GM12878 (cell line): ENCODE measurements around the gene AOAH. TPM values are rescaled to one million over a fixed set of nuclear protein-coding genes. Genes with fewer than 3 reads are reported as not detected.

ENCODE experiments used
- ATAC-seq: fragments of 200-7000 bp; cut with Tn5 transposase; 3 replicates; pipeline ENCODE4 v1.9.1; 2020; ENCODE audit warnings: mild to moderate bottlenecking, moderate library complexity
- BruUV-seq: library from RNA; stranded (reverse); fragments of 400-500 nt; replicated peaks from 2 replicates; lab custom pipeline; 2021; lab: Mats Ljungman, UMichigan
- CTCF ChIA-PET: fragments of 300-600 bp; sonication (Branson Sonifier 250); formaldehyde crosslinking; extraction: SDS; loops from one replicate; lab custom pipeline; 2021; ENCODE audit warnings: inconsistent platforms; lab: Yijun Ruan, JAX
- POLR2A ChIA-PET: fragments of 350-600 bp; formaldehyde crosslinking; extraction: SDS; loops from one replicate; lab custom pipeline; 2021; ENCODE audit warnings: inconsistent platforms; lab: Charles Lee
- RAD21 ChIA-PET: fragments of 300-600 bp; sonication (Branson Sonifier 250); formaldehyde crosslinking; loops from one replicate; lab custom pipeline; 2023; ENCODE audit warnings: antibody characterized with exemption; ENCODE audit not compliant: unreplicated experiment; lab: Charles Lee
- SMC1A ChIA-PET: fragments of 300-600 bp; sonication (Branson Sonifier 250); formaldehyde crosslinking; loops from one replicate; lab custom pipeline; 2023; ENCODE audit not compliant: unreplicated experiment, uncharacterized antibody; lab: Charles Lee
- DNase-seq: peaks from one replicate; pipeline ENCODE4 v3.0.0-alpha.2; 2011; ENCODE audit warnings: low read depth, low spot score
- FAIRE-seq: peaks from 3 replicates; lab custom pipeline; 2011; peaks lifted over from hg19 to GRCh38; lab: Jason Lieb, UNC
- H2AFZ ChIP-seq: 2 replicates; pipeline ENCODE4 v1.6.0; 2011; ENCODE audit warnings: low read depth, low read length, control low read depth; ENCODE audit not compliant: control insufficient read depth
- H3K27ac ChIP-seq: 2 replicates; pipeline ENCODE4 v1.5.1; 2011; ENCODE audit warnings: control low read depth; ENCODE audit not compliant: control insufficient read depth, insufficient read depth
- H3K27me3 ChIP-seq, 2 experiments: replicated peaks in 1 of 2; 2 replicates each; pipeline versions ENCODE4 v1.6.0 to v1.6.1; 2011; ENCODE audit warnings: low read length in 1 of 2; ENCODE audit not compliant: control insufficient read depth in 2 of 2, insufficient read depth in 2 of 2
- H3K36me3 ChIP-seq, 2 experiments: 2 replicates each; pipeline ENCODE4 v1.5.1; 2011; ENCODE audit warnings: low read length in 1 of 2; ENCODE audit not compliant: control insufficient read depth in 2 of 2, insufficient read depth in 2 of 2
- H3K4me1 ChIP-seq: 2 replicates; pipeline ENCODE4 v1.6.1; 2011; ENCODE audit warnings: mild to moderate bottlenecking, low read length, moderate library complexity, mixed read lengths; ENCODE audit not compliant: control insufficient read depth, insufficient read depth
- H3K4me2 ChIP-seq: 2 replicates; pipeline ENCODE4 v1.6.0; 2011; ENCODE audit warnings: control low read depth; ENCODE audit not compliant: control insufficient read depth, insufficient read depth
- H3K4me3 ChIP-seq: fragments of 200-600 bp; sonication (generic); 2 replicates; pipeline ENCODE4 v1.5.1; 2016
- H3K79me2 ChIP-seq: 2 replicates; pipeline ENCODE4 v1.6.0; 2011; ENCODE audit warnings: low read length; ENCODE audit not compliant: control insufficient read depth, insufficient read depth
- H3K9ac ChIP-seq: 2 replicates; pipeline ENCODE4 v1.8.0; 2011; ENCODE audit warnings: low read length, control low read depth, mixed read lengths; ENCODE audit not compliant: control insufficient read depth, insufficient read depth
- H3K9me3 ChIP-seq: replicated peaks from 3 replicates; pipeline ENCODE4 v1.5.1; 2011; ENCODE audit warnings: mild to moderate bottlenecking, low read length; ENCODE audit not compliant: control insufficient read depth, insufficient read depth
- H4K20me1 ChIP-seq: 2 replicates; pipeline ENCODE4 v1.6.0; 2011; ENCODE audit not compliant: control insufficient read depth, insufficient read depth
- ATF3 ChIP-seq: IDR thresholded peaks from 2 replicates; pipeline ENCODE4 v1.6.1; 2011; ENCODE audit warnings: low read depth, mild to moderate bottlenecking, low read length, moderate library complexity, borderline replicate concordance; ENCODE audit errors: extremely low read depth
- ATF7 ChIP-seq: fragments of 450-650 bp; IDR thresholded peaks from 2 replicates; pipeline ENCODE4 v1.6.1; 2016; ENCODE audit warnings: low read depth, mild to moderate bottlenecking
- FOXM1 ChIP-seq: IDR thresholded peaks from 2 replicates; pipeline ENCODE4 v1.6.1; 2012; ENCODE audit warnings: low read depth, mild to moderate bottlenecking, inconsistent platforms, low read length, moderate library complexity
- MEF2B ChIP-seq: fragments of 450-650 bp; IDR thresholded peaks from 2 replicates; pipeline ENCODE4 v1.6.1; 2018; ENCODE audit warnings: mild to moderate bottlenecking, moderate library complexity; ENCODE audit not compliant: partially characterized antibody, poor library complexity, severe bottlenecking
- POLR2AphosphoS2 ChIP-seq: IDR thresholded peaks from 2 replicates; pipeline ENCODE4 v1.6.1; 2011; ENCODE audit warnings: low read depth, mild to moderate bottlenecking, low read length, improper control_type of control experiment, moderate library complexity
- RB1 ChIP-seq: fragments of 450-650 bp; formaldehyde crosslinking; IDR thresholded peaks from 2 replicates; pipeline ENCODE4 v1.6.1; 2017; ENCODE audit warnings: mild to moderate bottlenecking, borderline replicate concordance
- REST ChIP-seq: IDR thresholded peaks from 2 replicates; pipeline ENCODE4 v1.6.1; 2012; ENCODE audit warnings: mild to moderate bottlenecking, low read depth, low read length
- SUZ12 ChIP-seq: fragments of 200-600 bp; sonication (generic); IDR thresholded peaks from one replicate; pipeline ENCODE4 v1.6.1; 2018; ENCODE audit warnings: antibody characterized with exemption, mild to moderate bottlenecking; ENCODE audit not compliant: unreplicated experiment
- ZBED1 ChIP-seq: IDR thresholded peaks from 2 replicates; pipeline ENCODE4 v1.6.1; 2016; ENCODE audit warnings: borderline replicate concordance
- WGBS: methylation state at CpG from one replicate; pipeline ENCODE4 v1.1.6; 2016; ENCODE audit warnings: low lambda C conversion rate; ENCODE audit not compliant: insufficient replicate concordance, insufficient coverage; ENCODE audit errors: missing lambda C conversion rate; 5-methylcytosine and 5-hydroxymethylcytosine counted together
- in situ Hi-C: fragments of 300-500 bp; cut with MboI; formaldehyde crosslinking; loops from 9 replicates; pipeline ENCODE4 v1.14.3; 2018; ENCODE audit warnings: mixed read lengths
- intact Hi-C: fragments of 100-400 bp; cut with micrococcal nuclease; formaldehyde crosslinking; loops from one replicate; pipeline ENCODE4 v1.14.2; 2022; ENCODE audit not compliant: unreplicated experiment
- polyA plus RNA-seq, 11 experiments: library from polyadenylated mRNA; depleted of rRNA in 4 of 11; unstranded in 6 of 11; stranded (reverse) in 5 of 11; fragments of >200 nt; fragmentation: Nextera tagmentation in 4 of 11; fragmentation: Illumina TruSeq in 1 of 11; extraction: Ambion mirVana in 4 of 11; extraction: Trizol in 1 of 11; gene quantifications; 1 replicate in 1 of 11; 2 replicates in 10 of 11; pipeline versions ENCODE4 v1.2.1 to v1.2.3, GENCODE V29; 2011 to 2016; ENCODE audit warnings: inconsistent platforms in 2 of 11, missing spikeins in 2 of 11, low read depth in 1 of 11
- total RNA-seq, 4 experiments: library from RNA; depleted of rRNA in 3 of 4; stranded (reverse); fragments of >200 nt in 3 of 4; fragmentation: Illumina TruSeq in 1 of 4; extraction: Trizol in 1 of 4; gene quantifications; 2 replicates each; pipeline versions ENCODE4 v1.2.1 to v1.2.3, GENCODE V29; 2013 to 2021
- TF ChIP-seq, protein P1 (sequence below): fragments of 450-650 bp; IDR thresholded peaks from 2 replicates; pipeline ENCODE4 v1.6.1; 2018; ENCODE audit warnings: borderline replicate concordance, mild to moderate bottlenecking; ENCODE audit not compliant: partially characterized antibody

AOAH gene
- total and polyA plus RNA-seq, 10 of the 15 experiments (the other 5 are each of a cell fraction or from before 2014, with no cell fraction given): 0.32 to 2.8 (median 1.4) TPM

GRCh38 chr7:36659638-36660341, 64.5 kb downstream of the AOAH start:
- Histone ChIP-seq H3K36me3 (no peaks in the 10 kb centered on the region), H3K9ac (no peak overlapping the region), H3K79me2 (no peaks in the 10 kb centered on the region), H2AFZ (no peak overlapping the region)
- CTCF ChIA-PET: interaction anchor here (1.1 kb wide), 1 partner anchor 14 kb away, joined by 3 read pairs; no protein-coding TSS in a partner anchor
- RAD21 ChIA-PET: no interaction called here
- DNase-seq: no peak
- intact Hi-C loops: no loop called here
- TF ChIP-seq POLR2AphosphoS2: no peak
- no peak for TF ChIP-seq REST
- no peak for TF ChIP-seq ATF3
- no peak for TF ChIP-seq MEF2B
- TF ChIP-seq, protein P1, sequence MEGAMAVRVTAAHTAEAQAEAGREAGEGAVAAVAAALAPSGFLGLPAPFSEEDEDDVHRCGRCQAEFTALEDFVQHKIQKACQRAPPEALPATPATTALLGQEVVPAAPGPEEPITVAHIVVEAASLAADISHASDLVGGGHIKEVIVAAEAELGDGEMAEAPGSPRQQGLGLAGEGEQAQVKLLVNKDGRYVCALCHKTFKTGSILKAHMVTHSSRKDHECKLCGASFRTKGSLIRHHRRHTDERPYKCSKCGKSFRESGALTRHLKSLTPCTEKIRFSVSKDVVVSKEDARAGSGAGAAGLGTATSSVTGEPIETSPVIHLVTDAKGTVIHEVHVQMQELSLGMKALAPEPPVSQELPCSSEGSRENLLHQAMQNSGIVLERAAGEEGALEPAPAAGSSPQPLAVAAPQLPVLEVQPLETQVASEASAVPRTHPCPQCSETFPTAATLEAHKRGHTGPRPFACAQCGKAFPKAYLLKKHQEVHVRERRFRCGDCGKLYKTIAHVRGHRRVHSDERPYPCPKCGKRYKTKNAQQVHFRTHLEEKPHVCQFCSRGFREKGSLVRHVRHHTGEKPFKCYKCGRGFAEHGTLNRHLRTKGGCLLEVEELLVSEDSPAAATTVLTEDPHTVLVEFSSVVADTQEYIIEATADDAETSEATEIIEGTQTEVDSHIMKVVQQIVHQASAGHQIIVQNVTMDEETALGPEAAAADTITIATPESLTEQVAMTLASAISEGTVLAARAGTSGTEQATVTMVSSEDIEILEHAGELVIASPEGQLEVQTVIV: no peak
- no peak for TF ChIP-seq ATF7
- TF ChIP-seq RB1: no peak
- no peak for TF ChIP-seq SUZ12
- TF ChIP-seq FOXM1: no peak
- no peak for TF ChIP-seq ZBED1
- TF ChIP-seq, all 136 proteins: peak for 0
- in situ Hi-C loops: no loop called here
- Histone ChIP-seq H3K4me1 (no peaks in the 10 kb centered on the region), H3K27ac (no peak overlapping the region), H3K4me2 (no peak overlapping the region), H3K4me3 (no peak overlapping the region), H3K27me3 (no peaks in the 10 kb centered on the region), H4K20me1 (no peaks in the 10 kb centered on the region), H3K9me3 (no peaks in the 10 kb centered on the region)
- SMC1A ChIA-PET: interaction anchor here (2.0 kb wide), 1 partner anchor 9 kb away, joined by 5 read pairs; no protein-coding TSS in a partner anchor
- 57% methylated on average over 12 of the region's 13 CpGs for WGBS
- FAIRE-seq: no peak
- no peak for ATAC-seq
- POLR2A ChIA-PET: no interaction called here
- BruUV-seq: no TSS peak
